Measurements from ENCODE around the gene ARHGAP15.

Gene ARHGAP15

GRCh38 chr2:143209570-143210445 lies 80.6 kb downstream of the ARHGAP15 start:
- TF ChIP-seq, protein P1, sequence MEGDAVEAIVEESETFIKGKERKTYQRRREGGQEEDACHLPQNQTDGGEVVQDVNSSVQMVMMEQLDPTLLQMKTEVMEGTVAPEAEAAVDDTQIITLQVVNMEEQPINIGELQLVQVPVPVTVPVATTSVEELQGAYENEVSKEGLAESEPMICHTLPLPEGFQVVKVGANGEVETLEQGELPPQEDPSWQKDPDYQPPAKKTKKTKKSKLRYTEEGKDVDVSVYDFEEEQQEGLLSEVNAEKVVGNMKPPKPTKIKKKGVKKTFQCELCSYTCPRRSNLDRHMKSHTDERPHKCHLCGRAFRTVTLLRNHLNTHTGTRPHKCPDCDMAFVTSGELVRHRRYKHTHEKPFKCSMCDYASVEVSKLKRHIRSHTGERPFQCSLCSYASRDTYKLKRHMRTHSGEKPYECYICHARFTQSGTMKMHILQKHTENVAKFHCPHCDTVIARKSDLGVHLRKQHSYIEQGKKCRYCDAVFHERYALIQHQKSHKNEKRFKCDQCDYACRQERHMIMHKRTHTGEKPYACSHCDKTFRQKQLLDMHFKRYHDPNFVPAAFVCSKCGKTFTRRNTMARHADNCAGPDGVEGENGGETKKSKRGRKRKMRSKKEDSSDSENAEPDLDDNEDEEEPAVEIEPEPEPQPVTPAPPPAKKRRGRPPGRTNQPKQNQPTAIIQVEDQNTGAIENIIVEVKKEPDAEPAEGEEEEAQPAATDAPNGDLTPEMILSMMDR (IDR thresholded peaks at IDR 0.05; ENCODE audit: low read depth, low read length), result no peak
- H3K4me3 ChIP-seq (ENCODE audit: low read depth, low read length), result no peak overlapping the region

DNA sequence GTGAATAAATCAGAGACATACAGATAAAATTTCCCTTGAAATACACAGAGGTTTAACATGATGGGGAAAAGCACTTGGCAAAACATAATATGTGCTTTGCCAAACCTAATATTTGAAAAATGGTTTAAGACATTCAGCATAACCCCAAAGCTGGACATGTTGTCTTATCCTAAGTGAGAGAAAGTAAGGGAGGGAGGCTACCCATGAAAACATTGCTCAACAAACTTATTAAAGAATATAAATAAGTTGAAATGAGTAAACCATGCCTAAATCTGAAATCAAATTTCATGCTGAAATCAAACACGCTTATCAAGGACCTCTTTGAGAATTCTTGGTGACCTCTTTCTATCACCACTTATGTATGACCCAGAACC lies 81.2 kb downstream of the ARHGAP15 start:
- TF ChIP-seq, protein P1 (IDR thresholded peaks at IDR 0.05; ENCODE audit: low read depth, low read length), result no peak
- H3K4me3 ChIP-seq (ENCODE audit: low read depth, low read length), result no peak overlapping the region

GRCh38 chr2:143217512-143218115 lies 88.4 kb downstream of the ARHGAP15 start:
- TF ChIP-seq, protein P1 (IDR thresholded peaks at IDR 0.05; ENCODE audit: low read depth, low read length), result no peak
- H3K4me3 ChIP-seq (ENCODE audit: low read depth, low read length), result no peak overlapping the region

GRCh38 chr2:143218621-143219020 lies 89.4 kb downstream of the ARHGAP15 start:
- H3K4me3 ChIP-seq (ENCODE audit: low read depth, low read length), result no peak overlapping the region
- TF ChIP-seq, protein P1 (IDR thresholded peaks at IDR 0.05; ENCODE audit: low read depth, low read length), result no peak

- no peak overlapping the region for H3K4me3 ChIP-seq (ENCODE audit: low read depth, low read length)
- TF ChIP-seq, protein P1 (IDR thresholded peaks at IDR 0.05; ENCODE audit: low read depth, low read length), result no peak
These were observed 90.0 kb downstream of the ARHGAP15 start for GRCh38 chr2:143219266-143219665.

DNA sequence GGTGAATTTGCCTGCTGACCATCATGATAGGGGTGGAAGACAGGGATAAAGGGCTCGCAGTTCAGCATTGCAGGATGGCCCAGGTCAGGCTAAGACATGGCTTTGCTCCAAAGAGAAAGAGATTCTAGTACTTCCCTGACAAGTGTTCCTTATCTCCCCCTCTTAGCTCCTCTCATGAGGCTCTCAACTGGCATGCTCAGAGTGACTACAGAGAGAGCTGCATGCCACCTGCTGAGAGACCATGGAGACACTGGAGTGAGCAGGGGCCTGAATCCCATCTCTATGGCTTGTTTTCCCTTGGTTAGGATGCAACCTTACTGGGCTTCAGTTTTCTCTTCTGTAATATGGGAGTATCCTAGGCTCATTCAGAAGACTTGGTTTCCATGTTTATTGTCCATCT lies 94.3 kb downstream of the ARHGAP15 start:
- TF ChIP-seq, protein P1 (IDR thresholded peaks at IDR 0.05; ENCODE audit: low read depth, low read length), result no peak
- H3K4me3 ChIP-seq (ENCODE audit: low read depth, low read length), result no peak overlapping the region

- TF ChIP-seq, protein P1 (IDR thresholded peaks at IDR 0.05; ENCODE audit: low read depth, low read length), result no peak
- no peak overlapping the region for H3K4me3 ChIP-seq (ENCODE audit: low read depth, low read length)
These were observed 96.7 kb downstream of the ARHGAP15 start for GRCh38 chr2:143225931-143226330.
